Adrenal gland (tissue), 5 donors: ENCODE measurements around the gene LURAP1L.

Source experiments
- POLR2A ChIP-seq, 2 donors: fragments of 450-650 bp; IDR thresholded peaks; one replicate each; pipeline ENCODE4 v1.6.1; 2017; ENCODE audit warnings: antibody characterized with exemption in 2 of 2, mild to moderate bottlenecking in 2 of 2, moderate library complexity in 1 of 2
- TF ChIP-seq, protein P1 (sequence below), 6 experiments: fragments of 450-650 bp in 4 of 6; fragments of 200-600 bp in 2 of 6; sonication (generic) in 1 of 6; IDR thresholded peaks; 1 replicate in 5 of 6; 2 replicates in 1 of 6; pipeline versions ENCODE4 v1.5.1 to v1.8.0; 2016 to 2021; ENCODE audit warnings: antibody characterized with exemption in 6 of 6, mild to moderate bottlenecking in 2 of 6, moderate library complexity in 1 of 6
- donor health status: DM: no; HTN: no; CAD: no.

DNA sequence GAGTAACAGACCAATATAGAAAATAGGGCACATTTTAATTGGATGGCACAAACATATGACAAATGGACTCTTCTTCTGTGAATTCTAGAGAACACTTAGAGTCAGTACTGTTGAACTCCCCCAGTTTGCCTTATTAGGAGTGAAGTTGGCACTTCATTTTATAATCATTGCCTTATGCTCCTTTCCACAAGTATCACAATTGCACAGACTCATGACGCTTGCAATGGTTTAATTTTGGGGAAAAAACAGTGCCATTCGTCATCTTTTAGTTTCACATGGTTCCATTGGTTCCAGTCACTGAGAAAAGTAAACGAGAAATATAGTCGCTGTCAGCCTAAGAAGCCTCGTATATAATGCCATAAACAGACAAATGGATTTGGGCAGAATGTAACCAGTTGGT, 71.2 kb downstream of the LURAP1L start:
- TF ChIP-seq, protein P1, sequence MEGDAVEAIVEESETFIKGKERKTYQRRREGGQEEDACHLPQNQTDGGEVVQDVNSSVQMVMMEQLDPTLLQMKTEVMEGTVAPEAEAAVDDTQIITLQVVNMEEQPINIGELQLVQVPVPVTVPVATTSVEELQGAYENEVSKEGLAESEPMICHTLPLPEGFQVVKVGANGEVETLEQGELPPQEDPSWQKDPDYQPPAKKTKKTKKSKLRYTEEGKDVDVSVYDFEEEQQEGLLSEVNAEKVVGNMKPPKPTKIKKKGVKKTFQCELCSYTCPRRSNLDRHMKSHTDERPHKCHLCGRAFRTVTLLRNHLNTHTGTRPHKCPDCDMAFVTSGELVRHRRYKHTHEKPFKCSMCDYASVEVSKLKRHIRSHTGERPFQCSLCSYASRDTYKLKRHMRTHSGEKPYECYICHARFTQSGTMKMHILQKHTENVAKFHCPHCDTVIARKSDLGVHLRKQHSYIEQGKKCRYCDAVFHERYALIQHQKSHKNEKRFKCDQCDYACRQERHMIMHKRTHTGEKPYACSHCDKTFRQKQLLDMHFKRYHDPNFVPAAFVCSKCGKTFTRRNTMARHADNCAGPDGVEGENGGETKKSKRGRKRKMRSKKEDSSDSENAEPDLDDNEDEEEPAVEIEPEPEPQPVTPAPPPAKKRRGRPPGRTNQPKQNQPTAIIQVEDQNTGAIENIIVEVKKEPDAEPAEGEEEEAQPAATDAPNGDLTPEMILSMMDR (IDR thresholded peaks at IDR 0.05) = no peak
- TF ChIP-seq POLR2A (IDR thresholded peaks at IDR 0.05) = no peak
